Fibroblast of skin of abdomen (primary cell): ENCODE data around the gene RRAS.

Experiments
- DNase-seq: peaks from one replicate; pipeline ENCODE4 v3.0.0-alpha.2; 2013

RRAS gene

GRCh38 chr19:49594157-49594992, 45.6 kb downstream of the RRAS start:
- no peak for DNase-seq

- DNase-seq = peak; percentile 91
These were observed 46.5 kb downstream of the RRAS start for GRCh38 chr19:49593233-49594113.

- DNase-seq = no peak
These were observed 47.3 kb downstream of the RRAS start for GRCh38 chr19:49592486-49593232.

GRCh38 chr19:49591731-49592485, 48.0 kb downstream of the RRAS start:
- DNase-seq = peak; percentile 45

- peak; percentile 80 for DNase-seq
These were observed 48.8 kb downstream of the RRAS start, which contains the start of gene PRR12 for GRCh38 chr19:49590971-49591730. Gene PRR12 (plus strand): TSS chr19:49591182. CDS start chr19:49591655, 473 bp downstream.

- DNase-seq = peak; percentile 98
These were observed 49.6 kb downstream of the RRAS start for GRCh38 chr19:49590071-49590970.

- no peak for DNase-seq
These were observed 50.4 kb downstream of the RRAS start for GRCh38 chr19:49589502-49589905.

GRCh38 chr19:49588365-49589122, 51.4 kb downstream of the RRAS start:
- DNase-seq = no peak

- DNase-seq = no peak
These were observed 52.7 kb downstream of the RRAS start for GRCh38 chr19:49587227-49587626.
